ENCODE results near the gene MEGF10. TPM values are rescaled to one million over a fixed set of nuclear protein-coding genes. Genes with fewer than 3 reads are reported as not detected.
A peak's percentile ranks its signal among the peaks of the same experiment; 100 is the strongest.

Gene MEGF10
- total and polyA plus RNA-seq, 10 of the 15 experiments (the other 5 are each of a cell fraction or from before 2014, with no cell fraction given): 0.03 to 0.21 (median 0.05) TPM; not detected in 5

GRCh38 chr5:127299678-127300077 lies 9.1 kb downstream of the MEGF10 start:
- H3K4me3 ChIP-seq: no peak overlapping the region
- H3K9me3 ChIP-seq (replicated peaks; ENCODE audit: control insufficient read depth, insufficient read depth, low read length): no peaks in the 10 kb centered on the region
- in situ Hi-C loops (cut with MboI): no loop called here
- TF ChIP-seq CUX1 (IDR thresholded peaks at IDR 0.05; ENCODE audit: insufficient replicate concordance, low read depth, low read length) (no peak), ZSCAN29 (IDR thresholded peaks at IDR 0.05) (no peak), RAD21 (IDR thresholded peaks at IDR 0.05; ENCODE audit: insufficient read depth, low read depth, low read length) (peak; percentile 16; the same call in 1 of the 2 replicates), WRNIP1 (IDR thresholded peaks at IDR 0.05; ENCODE audit: borderline replicate concordance, low read depth, low read length) (no peak), ETV6 (conservative IDR thresholded peaks at IDR 0.05 in 1 of 2, IDR thresholded peaks at IDR 0.05 in 1 of 2; ENCODE audit: borderline replicate concordance in 1 of 2, low read depth in 1 of 2) (no peak), GATAD2B (conservative IDR thresholded peaks at IDR 0.05; ENCODE audit: low read depth) (no peak), TBL1XR1 (IDR thresholded peaks at IDR 0.05; ENCODE audit: low read depth, low read length) (no peak)
- no peak overlapping the region for H3K27ac ChIP-seq (ENCODE audit: control insufficient read depth, insufficient read depth)
- POLR2A ChIA-PET: no interaction called here
- no peaks in the 10 kb centered on the region for H3K36me3 ChIP-seq (ENCODE audit: control insufficient read depth in 2 of 2, insufficient read depth in 2 of 2, low read length in 1 of 2)
- H3K4me2 ChIP-seq (ENCODE audit: control insufficient read depth, insufficient read depth): no peak overlapping the region
- CTCF ChIA-PET: interaction anchor here (0.6 to 1.2 kb wide), 2 partner anchors 11 to 13 kb away, joined by 3 to 5 read pairs; no protein-coding TSS in a partner anchor
- no peaks in the 10 kb centered on the region for H4K20me1 ChIP-seq (ENCODE audit: control insufficient read depth, insufficient read depth)
- no peak overlapping the region for H2AFZ ChIP-seq (ENCODE audit: control insufficient read depth, low read depth, low read length)
- no TSS peak for BruUV-seq (replicated peaks)
- intact Hi-C loops (cut with micrococcal nuclease; ENCODE audit: unreplicated experiment): no loop called here
- no peaks in the 10 kb centered on the region for H3K4me1 ChIP-seq (ENCODE audit: control insufficient read depth, insufficient read depth, low read length)
- RAD21 ChIA-PET (ENCODE audit: unreplicated experiment): no interaction called here
- SMC1A ChIA-PET (ENCODE audit: uncharacterized antibody, unreplicated experiment): no interaction called here
- H3K27me3 ChIP-seq (replicated peaks in 1 of 2; ENCODE audit: control insufficient read depth in 2 of 2, insufficient read depth in 2 of 2, low read length in 1 of 2): peaks cover 0 to 3% of the 10 kb centered on the region in 2 experiments; a peak in 1 of 4 replicates
- 30% methylated on average over 2 of the region's 2 CpGs for WGBS (ENCODE audit: insufficient coverage, insufficient replicate concordance, low lambda C conversion rate, missing lambda C conversion rate)
- DNase-seq (ENCODE audit: low read depth, low spot score) (no peak), FAIRE-seq (no peak), ATAC-seq (no peak)
- no peaks in the 10 kb centered on the region for H3K79me2 ChIP-seq (ENCODE audit: control insufficient read depth, insufficient read depth, low read length)
- H3K9ac ChIP-seq (ENCODE audit: control insufficient read depth, insufficient read depth, low read length): no peak overlapping the region
